GM19351 (cell line): ENCODE data around the gene HPCAL4.

Source experiments
- ATAC-seq: cut with Tn5 transposase; IDR thresholded peaks from one replicate; pipeline ENCODE4 v1.9.1; 2021; ENCODE audit warnings: mild to moderate bottlenecking, moderate library complexity; ENCODE audit not compliant: unreplicated experiment

Gene HPCAL4

GRCh38 chr1:39704757-39705156, 13.5 kb upstream of the HPCAL4 start:
- ATAC-seq: no peak

- ATAC-seq: no peak
These were observed 9.8 kb upstream of the HPCAL4 start for GRCh38 chr1:39701049-39701439.

GRCh38 chr1:39700348-39700747, 9.1 kb upstream of the HPCAL4 start:
- ATAC-seq: no peak

- no peak for ATAC-seq
These were observed 8.2 kb upstream of the HPCAL4 start for GRCh38 chr1:39699419-39699818.

- no peak for ATAC-seq
These were observed 7.3 kb upstream of the HPCAL4 start for GRCh38 chr1:39698568-39698967.

GRCh38 chr1:39696448-39696847, 5.2 kb upstream of the HPCAL4 start:
- no peak for ATAC-seq

GRCh38 chr1:39695016-39695415, 3.8 kb upstream of the HPCAL4 start:
- no peak for ATAC-seq

GRCh38 chr1:39694026-39694425, 2.8 kb upstream of the HPCAL4 start:
- no peak for ATAC-seq

- no peak for ATAC-seq
These were observed 1.2 kb upstream of the HPCAL4 start for GRCh38 chr1:39692152-39693074.

GRCh38 chr1:39690794-39691382, 345 bp downstream of the HPCAL4 start:
- ATAC-seq: no peak

- no peak for ATAC-seq
These were observed 1.0 kb downstream of the HPCAL4 start for GRCh38 chr1:39690225-39690624.

GRCh38 chr1:39689635-39690034, 1.6 kb downstream of the HPCAL4 start:
- no peak for ATAC-seq

- ATAC-seq: no peak
These were observed 2.0 kb downstream of the HPCAL4 start for GRCh38 chr1:39689214-39689613.

GRCh38 chr1:39688706-39689105, 2.5 kb downstream of the HPCAL4 start:
- ATAC-seq: no peak

- no peak for ATAC-seq
These were observed 4.0 kb downstream of the HPCAL4 start for GRCh38 chr1:39687243-39687642.

- no peak for ATAC-seq
These were observed 6.2 kb downstream of the HPCAL4 start for GRCh38 chr1:39685071-39685470.

- no peak for ATAC-seq
These were observed 6.9 kb downstream of the HPCAL4 start for GRCh38 chr1:39684313-39684664.

GRCh38 chr1:39683591-39684312, 7.5 kb downstream of the HPCAL4 start:
- no peak for ATAC-seq

GRCh38 chr1:39681999-39682398, 9.2 kb downstream of the HPCAL4 start:
- ATAC-seq: no peak

GRCh38 chr1:39681294-39681693, 9.9 kb downstream of the HPCAL4 start:
- ATAC-seq: no peak

- ATAC-seq: no peak
These were observed 10.5 kb downstream of the HPCAL4 start for GRCh38 chr1:39680751-39681150.

- no peak for ATAC-seq
These were observed 11.4 kb downstream of the HPCAL4 start for GRCh38 chr1:39679821-39680220.
